Cardiac fibroblast (primary cell): ENCODE results near the gene SNAP29.
A peak's percentile ranks its signal among the peaks of the same experiment; 100 is the strongest.

ENCODE experiments used
- DNase-seq, 2 donors: peaks; one replicate each; pipeline versions ENCODE4 v3.0.0 to v3.0.0-alpha.2; 2010; ENCODE audit warnings: low read depth in 2 of 2
- H3K4me3 ChIP-seq, 2 donors: replicated peaks in 1 of 2; 1 replicate in 1 of 2; 2 replicates in 1 of 2; pipeline ENCODE4 v1.5.1; 2011; ENCODE audit warnings: low read depth in 2 of 2, low read length in 2 of 2, mild to moderate bottlenecking in 2 of 2, moderate library complexity in 1 of 2
- TF ChIP-seq, protein P1 (sequence below): IDR thresholded peaks from one replicate; pipeline ENCODE4 v1.5.1; 2011; ENCODE audit warnings: low read depth, mild to moderate bottlenecking, low read length, inconsistent platforms

Gene SNAP29

DNA sequence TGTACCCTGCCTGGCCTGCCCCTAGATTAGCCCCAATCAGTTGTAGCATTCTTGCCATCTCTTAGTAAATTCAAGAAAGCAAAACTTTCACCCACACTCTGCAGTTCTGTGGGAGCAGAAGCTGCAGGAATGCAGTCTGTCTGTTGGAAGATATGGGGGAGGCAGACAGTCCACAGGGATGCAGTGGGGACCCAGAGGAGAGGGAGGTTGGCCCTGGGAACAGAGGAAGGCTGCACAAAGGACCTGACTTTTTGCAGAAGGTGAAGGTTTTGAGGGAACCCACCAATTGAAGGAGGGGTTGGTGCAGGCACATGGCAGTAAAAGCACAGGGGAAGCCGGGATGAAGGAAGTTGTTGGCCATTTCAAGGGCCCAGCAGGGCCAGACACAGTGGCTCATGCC is 16.5 kb downstream of the SNAP29 start:
- no peak for DNase-seq
- H3K4me3 ChIP-seq, result no peak overlapping the region
- TF ChIP-seq, protein P1, sequence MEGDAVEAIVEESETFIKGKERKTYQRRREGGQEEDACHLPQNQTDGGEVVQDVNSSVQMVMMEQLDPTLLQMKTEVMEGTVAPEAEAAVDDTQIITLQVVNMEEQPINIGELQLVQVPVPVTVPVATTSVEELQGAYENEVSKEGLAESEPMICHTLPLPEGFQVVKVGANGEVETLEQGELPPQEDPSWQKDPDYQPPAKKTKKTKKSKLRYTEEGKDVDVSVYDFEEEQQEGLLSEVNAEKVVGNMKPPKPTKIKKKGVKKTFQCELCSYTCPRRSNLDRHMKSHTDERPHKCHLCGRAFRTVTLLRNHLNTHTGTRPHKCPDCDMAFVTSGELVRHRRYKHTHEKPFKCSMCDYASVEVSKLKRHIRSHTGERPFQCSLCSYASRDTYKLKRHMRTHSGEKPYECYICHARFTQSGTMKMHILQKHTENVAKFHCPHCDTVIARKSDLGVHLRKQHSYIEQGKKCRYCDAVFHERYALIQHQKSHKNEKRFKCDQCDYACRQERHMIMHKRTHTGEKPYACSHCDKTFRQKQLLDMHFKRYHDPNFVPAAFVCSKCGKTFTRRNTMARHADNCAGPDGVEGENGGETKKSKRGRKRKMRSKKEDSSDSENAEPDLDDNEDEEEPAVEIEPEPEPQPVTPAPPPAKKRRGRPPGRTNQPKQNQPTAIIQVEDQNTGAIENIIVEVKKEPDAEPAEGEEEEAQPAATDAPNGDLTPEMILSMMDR, result no peak

DNA sequence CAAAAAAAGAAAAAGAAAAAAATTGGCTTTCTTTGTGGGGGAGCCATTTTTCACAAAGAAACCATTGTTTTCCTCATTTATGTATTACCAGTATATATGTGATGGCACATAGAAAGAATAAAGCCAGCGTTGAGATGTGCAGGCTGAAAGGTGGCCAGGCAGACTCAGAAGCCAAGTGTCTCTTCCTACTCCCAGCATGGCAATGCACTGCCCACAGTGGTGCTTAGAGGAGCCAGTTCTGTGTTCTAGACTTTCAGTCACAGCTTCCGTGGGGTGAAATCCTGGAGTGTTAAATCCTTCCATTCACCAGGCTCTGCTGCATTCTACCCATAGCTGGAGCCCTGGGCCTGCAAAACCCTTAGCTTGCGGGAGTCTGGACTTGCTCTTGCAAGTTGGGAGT is 18.9 kb downstream of the SNAP29 start:
- DNase-seq, result no peak
- TF ChIP-seq, protein P1, result no peak
- no peak overlapping the region for H3K4me3 ChIP-seq

DNA sequence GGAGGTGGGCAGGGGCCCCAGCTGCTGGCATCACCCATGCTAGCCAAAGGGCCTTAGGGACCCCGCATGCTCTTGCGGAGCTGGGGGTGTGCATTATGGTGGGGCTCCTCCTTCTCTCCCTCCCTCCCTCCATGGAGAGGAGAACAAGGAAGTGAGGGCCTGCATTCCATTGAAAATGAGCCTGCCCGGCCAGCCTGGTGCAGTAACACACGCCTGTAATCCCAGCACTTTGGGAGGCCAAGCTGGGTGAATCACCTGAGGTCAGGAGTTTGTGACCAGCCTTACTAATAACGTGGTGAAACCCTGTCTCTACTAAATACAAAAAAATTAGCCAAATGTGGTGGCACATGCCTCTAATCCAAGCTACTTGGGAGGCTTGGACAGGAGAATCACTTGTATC is 22.4 kb downstream of the SNAP29 start:
- DNase-seq, result peak in 1 of 2 donors; percentile 13
- TF ChIP-seq, protein P1, result no peak
- H3K4me3 ChIP-seq, result no peak overlapping the region

DNA sequence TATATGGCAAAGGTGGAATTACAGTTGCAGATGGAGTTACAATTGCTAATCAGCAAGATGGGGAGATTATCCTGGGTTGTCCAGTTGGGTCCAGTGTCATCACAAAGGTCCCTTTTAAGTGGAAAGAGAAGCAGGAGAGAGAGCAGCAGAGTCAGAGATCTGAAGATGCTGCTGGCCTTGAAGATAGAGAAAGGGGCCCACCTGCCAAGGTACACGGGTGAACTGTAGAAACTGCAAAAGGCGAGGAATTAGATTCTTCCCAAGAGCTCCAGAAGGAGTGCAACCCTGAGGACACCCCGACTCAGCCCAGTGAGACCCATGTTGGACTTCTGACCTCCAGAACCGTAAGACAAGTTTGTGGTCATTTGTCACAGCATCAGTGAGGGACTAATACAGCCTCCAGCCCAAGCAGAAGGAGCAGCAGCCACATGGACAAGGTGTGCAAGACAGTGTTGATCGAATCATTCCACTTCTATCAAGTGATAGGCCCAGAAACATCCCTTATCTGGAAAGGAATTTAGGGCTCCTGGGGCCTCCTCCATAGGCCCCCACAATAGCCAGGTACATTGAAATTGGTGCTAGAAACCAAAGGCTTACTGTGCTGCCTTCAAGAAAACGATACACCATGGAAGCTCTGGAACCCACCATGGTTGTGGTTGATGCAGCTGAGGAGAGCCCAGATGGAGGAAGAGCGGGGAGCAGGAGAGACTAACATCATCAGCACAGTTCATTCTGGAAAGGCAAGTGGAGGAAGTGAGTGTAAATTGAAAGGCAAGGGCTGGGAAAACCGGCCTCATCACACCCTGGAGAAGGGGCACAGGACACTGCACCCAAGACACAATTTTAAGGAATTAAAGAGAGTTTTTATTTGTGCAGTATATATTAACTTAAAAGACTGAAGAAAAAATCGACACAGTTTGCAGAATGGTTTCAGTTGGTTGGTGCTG is 23.3 kb downstream of the SNAP29 start:
- DNase-seq, result no peak
- TF ChIP-seq, protein P1, result no peak

DNA sequence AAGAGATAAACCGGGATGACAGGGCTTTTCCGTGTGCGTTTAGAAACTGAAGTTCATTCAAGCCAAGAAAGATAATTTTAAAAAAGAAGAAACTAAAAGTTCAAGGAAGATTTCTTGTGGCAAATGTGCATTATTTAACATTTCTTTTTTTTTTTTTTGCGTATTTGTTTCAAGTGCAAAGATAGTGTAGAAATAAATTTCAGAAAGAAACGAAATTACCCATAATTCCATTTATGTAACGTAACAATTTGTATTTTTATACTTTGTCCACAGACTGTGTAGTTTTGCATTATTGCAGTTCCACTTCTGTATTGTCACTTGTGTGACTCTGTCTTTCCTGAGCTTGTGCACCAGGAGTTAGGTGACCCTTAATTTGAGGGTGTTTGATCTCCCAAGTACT is 24.0 kb downstream of the SNAP29 start:
- TF ChIP-seq, protein P1, result no peak
- no peak for DNase-seq

More for the DNA sequence above, 23.3 kb downstream of the SNAP29 start:
- H3K4me3 ChIP-seq, result no peak overlapping the region

DNA sequence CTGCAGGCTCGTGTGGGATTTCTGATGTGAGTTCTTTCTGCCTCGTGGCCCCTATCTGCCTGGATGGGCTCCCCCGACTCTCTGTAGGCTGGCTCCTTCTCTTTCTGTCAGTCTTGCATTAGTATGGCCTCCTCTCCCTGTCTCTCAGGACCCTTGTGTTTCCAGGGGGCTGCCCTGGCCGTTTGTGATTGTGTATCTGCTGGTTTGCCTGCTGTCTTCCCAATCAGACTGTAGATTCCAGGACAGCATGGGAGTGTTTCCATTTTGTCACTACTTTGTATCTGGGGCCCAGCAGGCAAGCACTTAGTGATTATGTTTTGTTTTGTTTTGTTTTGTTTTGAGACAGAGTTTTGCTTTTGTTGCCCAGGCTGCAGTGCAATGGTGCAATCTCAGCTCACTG is 25.6 kb downstream of the SNAP29 start:
- TF ChIP-seq, protein P1, result no peak
- H3K4me3 ChIP-seq, result no peak overlapping the region
- no peak for DNase-seq

More for the DNA sequence above, 24.0 kb downstream of the SNAP29 start:
- no peak overlapping the region for H3K4me3 ChIP-seq
